Ishikawa (cell line): ENCODE results near the gene FAM20B.

ENCODE experiments used
- CEBPB ChIP-seq: IDR thresholded peaks from 2 replicates; pipeline ENCODE4 v1.6.1; 2012
- CREB1 ChIP-seq: IDR thresholded peaks from 2 replicates; pipeline ENCODE4 v1.6.1; 2012; ENCODE audit warnings: low read depth
- EGR1 ChIP-seq: IDR thresholded peaks from 2 replicates; pipeline ENCODE4 v1.6.1; 2012
- EP300 ChIP-seq: IDR thresholded peaks from 2 replicates; pipeline ENCODE4 v1.6.1; 2012; ENCODE audit warnings: borderline replicate concordance
- FOXM1 ChIP-seq: IDR thresholded peaks from 2 replicates; pipeline ENCODE4 v1.6.1; 2012; ENCODE audit warnings: low read depth, borderline replicate concordance
- MAX ChIP-seq: IDR thresholded peaks from 2 replicates; pipeline ENCODE4 v1.6.1; 2012
- NFIC ChIP-seq: IDR thresholded peaks from 2 replicates; pipeline ENCODE4 v1.6.1; 2012
- RAD21 ChIP-seq: IDR thresholded peaks from 2 replicates; pipeline ENCODE4 v1.6.1; 2012; ENCODE audit warnings: low read depth
- REST ChIP-seq: IDR thresholded peaks from 2 replicates; pipeline ENCODE4 v1.6.1; 2012; ENCODE audit warnings: low read depth, mild to moderate bottlenecking
- TCF12 ChIP-seq: IDR thresholded peaks from 2 replicates; pipeline ENCODE4 v1.6.1; 2012; ENCODE audit warnings: low read depth
- TEAD4 ChIP-seq: IDR thresholded peaks from 2 replicates; pipeline ENCODE4 v1.6.1; 2012
- USF1 ChIP-seq: IDR thresholded peaks from 2 replicates; pipeline ENCODE4 v1.6.1; 2012
- YY1 ChIP-seq: IDR thresholded peaks from 2 replicates; pipeline ENCODE4 v1.6.1; 2012; ENCODE audit warnings: low read depth
- ZBTB7A ChIP-seq: IDR thresholded peaks from 2 replicates; pipeline ENCODE4 v1.6.1; 2012; ENCODE audit warnings: low read depth

- TF ChIP-seq RAD21: no peak
- TF ChIP-seq EP300: no peak
- TF ChIP-seq YY1: no peak
- TF ChIP-seq CEBPB: no peak
- no peak for TF ChIP-seq TCF12
- no peak for TF ChIP-seq REST
- TF ChIP-seq MAX: no peak
- no peak for TF ChIP-seq CREB1
- TF ChIP-seq USF1: no peak
- no peak for TF ChIP-seq TEAD4
- no peak for TF ChIP-seq ZBTB7A
- no peak for TF ChIP-seq EGR1
- no peak for TF ChIP-seq FOXM1
- TF ChIP-seq NFIC: no peak
These were observed 27.8 kb downstream of the FAM20B start for GRCh38 chr1:179053486-179053885.
